GM23338 (cell line): Measurements from ENCODE around the gene ICAM3. TPM values are rescaled to one million over a fixed set of nuclear protein-coding genes. Genes with fewer than 3 reads are reported as not detected.

Experiments used
- ATAC-seq: fragments of 200-7000 bp; cut with Tn5 transposase; 3 replicates; pipeline ENCODE4 v1.9.1; 2020
- DNase-seq: peaks from one replicate; pipeline ENCODE4 v3.0.0-alpha.2; 2015; ENCODE audit warnings: low spot score
- H2AFZ ChIP-seq: fragments of 200-600 bp; sonication (generic); 2 replicates; pipeline ENCODE4 v1.8.0; 2016; ENCODE audit warnings: antibody characterized with exemption, mild to moderate bottlenecking, moderate library complexity
- H3F3A ChIP-seq: fragments of 200-600 bp; sonication (generic); replicated peaks from 2 replicates; pipeline ENCODE4 v1.8.0; 2017; ENCODE audit warnings: antibody characterized with exemption, mixed run types, low read depth
- H3K27ac ChIP-seq: fragments of 200-600 bp; sonication (generic); 2 replicates; pipeline ENCODE4 v1.6.1; 2016; ENCODE audit warnings: low read depth
- H3K27me3 ChIP-seq: fragments of 200-600 bp; sonication (generic); 2 replicates; pipeline ENCODE4 v1.8.0; 2016; ENCODE audit warnings: mild to moderate bottlenecking, mixed run types, moderate library complexity; ENCODE audit not compliant: insufficient read depth
- H3K36me3 ChIP-seq: fragments of 200-600 bp; sonication (generic); 2 replicates; pipeline ENCODE4 v1.8.0; 2016; ENCODE audit warnings: mild to moderate bottlenecking; ENCODE audit not compliant: insufficient read depth
- H3K4me1 ChIP-seq: fragments of 200-600 bp; sonication (generic); 2 replicates; pipeline ENCODE4 v1.8.0; 2016; ENCODE audit warnings: mild to moderate bottlenecking, moderate library complexity; ENCODE audit not compliant: insufficient read depth
- H3K4me2 ChIP-seq: fragments of 200-600 bp; sonication (generic); 2 replicates; pipeline ENCODE4 v1.7.1; 2017; ENCODE audit warnings: mixed run types
- H3K4me3 ChIP-seq: fragments of 200-600 bp; sonication (generic); 2 replicates; pipeline ENCODE4 v1.6.1; 2016; ENCODE audit warnings: mixed run types
- H3K79me2 ChIP-seq: fragments of 200-600 bp; sonication (generic); replicated peaks from 2 replicates; pipeline ENCODE4 v1.8.0; 2017; ENCODE audit warnings: mild to moderate bottlenecking; ENCODE audit not compliant: insufficient read depth
- H3K9me2 ChIP-seq: fragments of 200-600 bp; sonication (generic); 2 replicates; pipeline ENCODE4 v1.8.0; 2017; ENCODE audit not compliant: insufficient read depth
- H4K20me1 ChIP-seq: fragments of 200-600 bp; sonication (generic); replicated peaks from 2 replicates; pipeline ENCODE4 v1.8.0; 2017; ENCODE audit warnings: mild to moderate bottlenecking; ENCODE audit not compliant: insufficient read depth
- H3K27ac Mint-ChIP-seq: 2 replicates; pipeline ENCODE4 v1.8.0; 2020; ENCODE audit warnings: inconsistent platforms, mild to moderate bottlenecking, moderate library complexity, mixed read lengths
- H3K27me3 Mint-ChIP-seq: 3 replicates; pipeline ENCODE4 v1.8.0; 2022; ENCODE audit warnings: low read depth, mild to moderate bottlenecking, moderate library complexity, mixed read lengths, inconsistent platforms; ENCODE audit not compliant: insufficient read depth, poor library complexity
- H3K36me3 Mint-ChIP-seq: 3 replicates; pipeline ENCODE4 v1.8.0; 2021; ENCODE audit warnings: low read depth, mild to moderate bottlenecking, inconsistent platforms, moderate library complexity, mixed read lengths
- H3K4me1 Mint-ChIP-seq: 3 replicates; pipeline ENCODE4 v1.8.0; 2020; ENCODE audit warnings: mild to moderate bottlenecking, inconsistent platforms, mixed read lengths
- H3K4me3 Mint-ChIP-seq: 3 replicates; pipeline ENCODE4 v1.8.0; 2021; ENCODE audit warnings: moderate library complexity, mild to moderate bottlenecking, inconsistent platforms, mixed read lengths
- H3K9me3 Mint-ChIP-seq: 3 replicates; pipeline ENCODE4 v1.8.0; 2020; ENCODE audit warnings: moderate library complexity, mild to moderate bottlenecking, inconsistent platforms, mixed read lengths
- CREB1 ChIP-seq: fragments of 250-450 bp; sonication (Bioruptor Pico); IDR thresholded peaks from 2 replicates; pipeline ENCODE4 v1.5.0; 2020; ENCODE audit warnings: low read depth, mild to moderate bottlenecking, moderate library complexity
- EZH2 ChIP-seq: fragments of 200-600 bp; sonication (generic); IDR thresholded peaks from one replicate; pipeline ENCODE4 v1.8.0; 2017; ENCODE audit warnings: antibody characterized with exemption, mild to moderate bottlenecking, low read depth; ENCODE audit not compliant: unreplicated experiment
- EZH2phosphoT487 ChIP-seq: fragments of 200-600 bp; sonication (generic); IDR thresholded peaks from one replicate; pipeline ENCODE4 v1.8.1; 2018; ENCODE audit warnings: antibody characterized with exemption; ENCODE audit not compliant: unreplicated experiment
- JUNB ChIP-seq: IDR thresholded peaks from one replicate; pipeline ENCODE4 v1.6.1; 2016; ENCODE audit warnings: antibody characterized with exemption; ENCODE audit not compliant: unreplicated experiment
- NANOG ChIP-seq: IDR thresholded peaks from 2 replicates; pipeline ENCODE4 v1.6.1; 2016; ENCODE audit warnings: antibody characterized with exemption, borderline replicate concordance
- POLR2AphosphoS5 ChIP-seq: IDR thresholded peaks from 2 replicates; pipeline ENCODE4 v1.6.1; 2016; ENCODE audit warnings: antibody characterized with exemption, low read depth
- STAT1 ChIP-seq: IDR thresholded peaks from one replicate; pipeline ENCODE4 v1.6.1; 2016; ENCODE audit warnings: antibody characterized with exemption; ENCODE audit not compliant: unreplicated experiment
- ZNF114 ChIP-seq: fragments of 250-450 bp; sonication (Bioruptor Pico); IDR thresholded peaks from 2 replicates; pipeline ENCODE4 v1.5.0; 2020; ENCODE audit warnings: mild to moderate bottlenecking, moderate library complexity
- ZNF331 ChIP-seq: fragments of 250-450 bp; sonication (Bioruptor Pico); IDR thresholded peaks from 2 replicates; pipeline ENCODE4 v1.5.0; 2020; ENCODE audit warnings: low read depth, mild to moderate bottlenecking, moderate library complexity
- polyA plus RNA-seq: library from polyadenylated mRNA; unstranded; fragments of >200 nt; fragmentation: Nextera tagmentation; extraction: Ambion mirVana; gene quantifications from 2 replicates; pipeline ENCODE4 v1.2.1, GENCODE V29; 2016
- total RNA-seq: library from RNA; depleted of rRNA; stranded (reverse); fragments of >200 nt; shearing (Covaris generic); gene quantifications from 2 replicates; pipeline ENCODE4 v1.2.3, GENCODE V29; 2014
- TF ChIP-seq, protein P1 (sequence below): fragments of 250-450 bp; sonication (Bioruptor Pico); IDR thresholded peaks from 2 replicates; pipeline ENCODE4 v1.5.0; 2020; ENCODE audit warnings: mild to moderate bottlenecking, moderate library complexity
- TF ChIP-seq, protein P2 (sequence below): IDR thresholded peaks from 2 replicates; pipeline ENCODE4 v1.6.1; 2016; ENCODE audit warnings: antibody characterized with exemption
- TF ChIP-seq, protein P3 (sequence below): IDR thresholded peaks from one replicate; pipeline ENCODE4 v1.6.1; 2018; ENCODE audit warnings: antibody characterized with exemption; ENCODE audit not compliant: unreplicated experiment
- TF ChIP-seq, protein P4 (sequence below), 2 experiments: fragments of 200-600 bp in 1 of 2; sonication (generic) in 1 of 2; conservative IDR thresholded peaks; 2 replicates each; pipeline versions ENCODE4 v1.5.1 to v1.6.1; 2016 to 2017; ENCODE audit warnings: antibody characterized with exemption in 2 of 2, low read depth in 2 of 2, mild to moderate bottlenecking in 2 of 2, moderate library complexity in 1 of 2

Gene ICAM3
- total and polyA plus RNA-seq, 2 experiments from 2014 or later = 9.6 to 14.7 TPM

DNA sequence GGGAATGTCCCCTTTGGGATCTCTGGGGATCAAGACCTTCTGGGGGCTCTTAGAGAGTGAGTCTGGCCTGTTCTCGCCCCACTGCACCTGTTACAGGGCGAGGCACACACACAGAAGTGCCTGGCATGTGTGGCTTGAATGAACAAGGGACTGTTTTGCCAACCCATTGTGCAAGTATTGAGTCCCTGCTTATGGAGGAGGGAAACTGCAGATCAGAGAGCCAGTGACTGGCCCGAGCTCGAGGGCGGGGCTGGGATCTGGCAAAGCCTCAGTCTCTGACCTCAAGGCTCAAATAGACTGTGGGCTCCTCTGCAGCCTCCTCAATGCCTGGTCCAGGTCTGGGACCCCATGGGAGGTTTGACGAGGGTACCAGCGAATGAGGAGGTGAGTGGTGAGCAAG, 11.6 kb downstream of the ICAM3 start:
- no peak for TF ChIP-seq ZNF114 (CRISPR knock-in tag)
- no peak for TF ChIP-seq POLR2AphosphoS5
- no peak for TF ChIP-seq NANOG
- no peak for TF ChIP-seq EZH2
- no peak for TF ChIP-seq EZH2phosphoT487
- TF ChIP-seq ZNF331 = no peak
- TF ChIP-seq, protein P1, sequence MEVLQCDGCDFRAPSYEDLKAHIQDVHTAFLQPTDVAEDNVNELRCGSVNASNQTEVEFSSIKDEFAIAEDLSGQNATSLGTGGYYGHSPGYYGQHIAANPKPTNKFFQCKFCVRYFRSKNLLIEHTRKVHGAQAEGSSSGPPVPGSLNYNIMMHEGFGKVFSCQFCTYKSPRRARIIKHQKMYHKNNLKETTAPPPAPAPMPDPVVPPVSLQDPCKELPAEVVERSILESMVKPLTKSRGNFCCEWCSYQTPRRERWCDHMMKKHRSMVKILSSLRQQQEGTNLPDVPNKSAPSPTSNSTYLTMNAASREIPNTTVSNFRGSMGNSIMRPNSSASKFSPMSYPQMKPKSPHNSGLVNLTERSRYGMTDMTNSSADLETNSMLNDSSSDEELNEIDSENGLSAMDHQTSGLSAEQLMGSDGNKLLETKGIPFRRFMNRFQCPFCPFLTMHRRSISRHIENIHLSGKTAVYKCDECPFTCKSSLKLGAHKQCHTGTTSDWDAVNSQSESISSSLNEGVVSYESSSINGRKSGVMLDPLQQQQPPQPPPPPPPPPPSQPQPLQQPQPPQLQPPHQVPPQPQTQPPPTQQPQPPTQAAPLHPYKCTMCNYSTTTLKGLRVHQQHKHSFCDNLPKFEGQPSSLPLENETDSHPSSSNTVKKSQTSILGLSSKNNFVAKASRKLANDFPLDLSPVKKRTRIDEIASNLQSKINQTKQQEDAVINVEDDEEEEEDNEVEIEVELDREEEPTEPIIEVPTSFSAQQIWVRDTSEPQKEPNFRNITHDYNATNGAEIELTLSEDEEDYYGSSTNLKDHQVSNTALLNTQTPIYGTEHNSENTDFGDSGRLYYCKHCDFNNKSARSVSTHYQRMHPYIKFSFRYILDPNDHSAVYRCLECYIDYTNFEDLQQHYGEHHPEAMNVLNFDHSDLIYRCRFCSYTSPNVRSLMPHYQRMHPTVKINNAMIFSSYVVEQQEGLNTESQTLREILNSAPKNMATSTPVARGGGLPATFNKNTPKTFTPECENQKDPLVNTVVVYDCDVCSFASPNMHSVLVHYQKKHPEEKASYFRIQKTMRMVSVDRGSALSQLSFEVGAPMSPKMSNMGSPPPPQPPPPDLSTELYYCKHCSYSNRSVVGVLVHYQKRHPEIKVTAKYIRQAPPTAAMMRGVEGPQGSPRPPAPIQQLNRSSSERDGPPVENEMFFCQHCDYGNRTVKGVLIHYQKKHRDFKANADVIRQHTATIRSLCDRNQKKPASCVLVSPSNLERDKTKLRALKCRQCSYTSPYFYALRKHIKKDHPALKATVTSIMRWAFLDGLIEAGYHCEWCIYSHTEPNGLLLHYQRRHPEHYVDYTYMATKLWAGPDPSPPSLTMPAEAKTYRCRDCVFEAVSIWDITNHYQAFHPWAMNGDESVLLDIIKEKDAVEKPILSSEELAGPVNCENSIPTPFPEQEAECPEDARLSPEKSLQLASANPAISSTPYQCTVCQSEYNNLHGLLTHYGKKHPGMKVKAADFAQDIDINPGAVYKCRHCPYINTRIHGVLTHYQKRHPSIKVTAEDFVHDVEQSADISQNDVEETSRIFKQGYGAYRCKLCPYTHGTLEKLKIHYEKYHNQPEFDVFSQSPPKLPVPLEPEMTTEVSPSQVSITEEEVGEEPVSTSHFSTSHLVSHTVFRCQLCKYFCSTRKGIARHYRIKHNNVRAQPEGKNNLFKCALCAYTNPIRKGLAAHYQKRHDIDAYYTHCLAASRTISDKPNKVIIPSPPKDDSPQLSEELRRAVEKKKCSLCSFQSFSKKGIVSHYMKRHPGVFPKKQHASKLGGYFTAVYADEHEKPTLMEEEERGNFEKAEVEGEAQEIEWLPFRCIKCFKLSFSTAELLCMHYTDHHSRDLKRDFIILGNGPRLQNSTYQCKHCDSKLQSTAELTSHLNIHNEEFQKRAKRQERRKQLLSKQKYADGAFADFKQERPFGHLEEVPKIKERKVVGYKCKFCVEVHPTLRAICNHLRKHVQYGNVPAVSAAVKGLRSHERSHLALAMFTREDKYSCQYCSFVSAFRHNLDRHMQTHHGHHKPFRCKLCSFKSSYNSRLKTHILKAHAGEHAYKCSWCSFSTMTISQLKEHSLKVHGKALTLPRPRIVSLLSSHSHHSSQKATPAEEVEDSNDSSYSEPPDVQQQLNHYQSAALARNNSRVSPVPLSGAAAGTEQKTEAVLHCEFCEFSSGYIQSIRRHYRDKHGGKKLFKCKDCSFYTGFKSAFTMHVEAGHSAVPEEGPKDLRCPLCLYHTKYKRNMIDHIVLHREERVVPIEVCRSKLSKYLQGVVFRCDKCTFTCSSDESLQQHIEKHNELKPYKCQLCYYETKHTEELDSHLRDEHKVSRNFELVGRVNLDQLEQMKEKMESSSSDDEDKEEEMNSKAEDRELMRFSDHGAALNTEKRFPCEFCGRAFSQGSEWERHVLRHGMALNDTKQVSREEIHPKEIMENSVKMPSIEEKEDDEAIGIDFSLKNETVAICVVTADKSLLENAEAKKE = no peak
- no peak for TF ChIP-seq JUNB
- no peak for TF ChIP-seq CREB1 (CRISPR knock-in tag)
- TF ChIP-seq, protein P2, sequence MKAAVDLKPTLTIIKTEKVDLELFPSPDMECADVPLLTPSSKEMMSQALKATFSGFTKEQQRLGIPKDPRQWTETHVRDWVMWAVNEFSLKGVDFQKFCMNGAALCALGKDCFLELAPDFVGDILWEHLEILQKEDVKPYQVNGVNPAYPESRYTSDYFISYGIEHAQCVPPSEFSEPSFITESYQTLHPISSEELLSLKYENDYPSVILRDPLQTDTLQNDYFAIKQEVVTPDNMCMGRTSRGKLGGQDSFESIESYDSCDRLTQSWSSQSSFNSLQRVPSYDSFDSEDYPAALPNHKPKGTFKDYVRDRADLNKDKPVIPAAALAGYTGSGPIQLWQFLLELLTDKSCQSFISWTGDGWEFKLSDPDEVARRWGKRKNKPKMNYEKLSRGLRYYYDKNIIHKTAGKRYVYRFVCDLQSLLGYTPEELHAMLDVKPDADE = no peak
- TF ChIP-seq, protein P3, sequence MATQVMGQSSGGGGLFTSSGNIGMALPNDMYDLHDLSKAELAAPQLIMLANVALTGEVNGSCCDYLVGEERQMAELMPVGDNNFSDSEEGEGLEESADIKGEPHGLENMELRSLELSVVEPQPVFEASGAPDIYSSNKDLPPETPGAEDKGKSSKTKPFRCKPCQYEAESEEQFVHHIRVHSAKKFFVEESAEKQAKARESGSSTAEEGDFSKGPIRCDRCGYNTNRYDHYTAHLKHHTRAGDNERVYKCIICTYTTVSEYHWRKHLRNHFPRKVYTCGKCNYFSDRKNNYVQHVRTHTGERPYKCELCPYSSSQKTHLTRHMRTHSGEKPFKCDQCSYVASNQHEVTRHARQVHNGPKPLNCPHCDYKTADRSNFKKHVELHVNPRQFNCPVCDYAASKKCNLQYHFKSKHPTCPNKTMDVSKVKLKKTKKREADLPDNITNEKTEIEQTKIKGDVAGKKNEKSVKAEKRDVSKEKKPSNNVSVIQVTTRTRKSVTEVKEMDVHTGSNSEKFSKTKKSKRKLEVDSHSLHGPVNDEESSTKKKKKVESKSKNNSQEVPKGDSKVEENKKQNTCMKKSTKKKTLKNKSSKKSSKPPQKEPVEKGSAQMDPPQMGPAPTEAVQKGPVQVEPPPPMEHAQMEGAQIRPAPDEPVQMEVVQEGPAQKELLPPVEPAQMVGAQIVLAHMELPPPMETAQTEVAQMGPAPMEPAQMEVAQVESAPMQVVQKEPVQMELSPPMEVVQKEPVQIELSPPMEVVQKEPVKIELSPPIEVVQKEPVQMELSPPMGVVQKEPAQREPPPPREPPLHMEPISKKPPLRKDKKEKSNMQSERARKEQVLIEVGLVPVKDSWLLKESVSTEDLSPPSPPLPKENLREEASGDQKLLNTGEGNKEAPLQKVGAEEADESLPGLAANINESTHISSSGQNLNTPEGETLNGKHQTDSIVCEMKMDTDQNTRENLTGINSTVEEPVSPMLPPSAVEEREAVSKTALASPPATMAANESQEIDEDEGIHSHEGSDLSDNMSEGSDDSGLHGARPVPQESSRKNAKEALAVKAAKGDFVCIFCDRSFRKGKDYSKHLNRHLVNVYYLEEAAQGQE = no peak
- TF ChIP-seq, protein P4, sequence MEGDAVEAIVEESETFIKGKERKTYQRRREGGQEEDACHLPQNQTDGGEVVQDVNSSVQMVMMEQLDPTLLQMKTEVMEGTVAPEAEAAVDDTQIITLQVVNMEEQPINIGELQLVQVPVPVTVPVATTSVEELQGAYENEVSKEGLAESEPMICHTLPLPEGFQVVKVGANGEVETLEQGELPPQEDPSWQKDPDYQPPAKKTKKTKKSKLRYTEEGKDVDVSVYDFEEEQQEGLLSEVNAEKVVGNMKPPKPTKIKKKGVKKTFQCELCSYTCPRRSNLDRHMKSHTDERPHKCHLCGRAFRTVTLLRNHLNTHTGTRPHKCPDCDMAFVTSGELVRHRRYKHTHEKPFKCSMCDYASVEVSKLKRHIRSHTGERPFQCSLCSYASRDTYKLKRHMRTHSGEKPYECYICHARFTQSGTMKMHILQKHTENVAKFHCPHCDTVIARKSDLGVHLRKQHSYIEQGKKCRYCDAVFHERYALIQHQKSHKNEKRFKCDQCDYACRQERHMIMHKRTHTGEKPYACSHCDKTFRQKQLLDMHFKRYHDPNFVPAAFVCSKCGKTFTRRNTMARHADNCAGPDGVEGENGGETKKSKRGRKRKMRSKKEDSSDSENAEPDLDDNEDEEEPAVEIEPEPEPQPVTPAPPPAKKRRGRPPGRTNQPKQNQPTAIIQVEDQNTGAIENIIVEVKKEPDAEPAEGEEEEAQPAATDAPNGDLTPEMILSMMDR (conservative IDR thresholded peaks at IDR 0.05; ENCODE audit: low read depth in 2 of 2) = no peak
- TF ChIP-seq STAT1 = no peak
- no peak overlapping the region for H3K27ac Mint-ChIP-seq
- no peak overlapping the region for H3K4me3 Mint-ChIP-seq
- H3K4me1 Mint-ChIP-seq = peaks cover 6% of the 10 kb centered on the region
- peaks cover 3% of the 10 kb centered on the region for H3K27me3 Mint-ChIP-seq
- Histone ChIP-seq H3K27ac (no peak overlapping the region), H3K79me2 (peaks cover 28% of the 10 kb centered on the region), H3K4me3 (no peak overlapping the region), H3K36me3 (peaks cover 19% of the 10 kb centered on the region; the same call in 1 of the 2 replicates), H3F3A (no peaks in the 10 kb centered on the region; the same call in 1 of the 2 replicates), H3K9me2 (no peaks in the 10 kb centered on the region), H3K4me1 (0 out of 2 replicates have a peak, but pooled peaks cover 9% of the 10 kb centered on the region), H3K27me3 (no peaks in the 10 kb centered on the region), H3K4me2 (no peak overlapping the region), H4K20me1 (peaks cover 27% of the 10 kb centered on the region), H2AFZ (no peak overlapping the region)
- no peak for DNase-seq
- ATAC-seq = no peak
- peaks cover 66% of the 10 kb centered on the region for H3K36me3 Mint-ChIP-seq
- no peaks in the 10 kb centered on the region for H3K9me3 Mint-ChIP-seq
